K562 (cell line): Measurements from ENCODE around the gene AP5M1. TPM values are rescaled to one million over a fixed set of nuclear protein-coding genes. Genes with fewer than 3 reads are reported as not detected.

Experiments
- polyA plus RNA-seq, 8 experiments: library from polyadenylated mRNA; depleted of rRNA in 4 of 8; stranded (reverse) in 5 of 8; unstranded in 3 of 8; fragments of >200 nt; fragmentation: Nextera tagmentation in 2 of 8; fragmentation: Illumina TruSeq in 1 of 8; extraction: Ambion mirVana in 2 of 8; extraction: Trizol in 1 of 8; gene quantifications; 2 replicates each; pipeline versions ENCODE4 v1.2.1 to v1.2.3, GENCODE V29; 2011 to 2014; ENCODE audit warnings: inconsistent platforms in 1 of 8, missing spikeins in 1 of 8
- total RNA-seq, 7 experiments: library from RNA; depleted of rRNA in 6 of 7; stranded (reverse); fragments of >200 nt in 6 of 7; fragmentation: Illumina TruSeq in 2 of 7; extraction: Trizol in 2 of 7; gene quantifications; 2 replicates each; pipeline versions ENCODE4 v1.2.1 to v1.2.3, GENCODE V29; 2011 to 2021; ENCODE audit warnings: low replicate concordance in 1 of 7

AP5M1 gene
- total and polyA plus RNA-seq, 9 of the 15 experiments (the other 6 are each of a cell fraction or from before 2014, with no cell fraction given) = 16.1 to 51.7 (median 30.9) TPM

Other genes with a start within 250 kb of the AP5M1 start
- 20.1 and 24.1 TPM in 2 replicates for gene EXOC5, start 66 bp upstream of the AP5M1 start, total RNA-seq (2014; rRNA removed)
- gene EXOC5, start 66 bp upstream of the AP5M1 start, total RNA-seq (2014; rRNA removed; fragmentation: Illumina TruSeq; extraction: Trizol) = 50.3 and 59.2 TPM in 2 replicates
- 30.4 and 35.2 TPM in 2 replicates for gene EXOC5, start 66 bp upstream of the AP5M1 start, total RNA-seq (2015; rRNA removed; fragmentation: Illumina TruSeq; extraction: Trizol)
- 42.2 and 45.5 TPM in 2 replicates for gene EXOC5, start 66 bp upstream of the AP5M1 start, total RNA-seq (2021)
- 31.7 and 44.2 TPM in 2 replicates for gene EXOC5, start 66 bp upstream of the AP5M1 start, polyA plus RNA-seq (2011; rRNA removed)
- 27.3 and 32.0 TPM in 2 replicates for gene EXOC5, start 66 bp upstream of the AP5M1 start, polyA plus RNA-seq (2014; fragmentation: Illumina TruSeq; extraction: Trizol)
- gene EXOC5, start 66 bp upstream of the AP5M1 start, polyA plus RNA-seq (2014; fragmentation: Nextera tagmentation; extraction: Ambion mirVana) = 1 to 10 TPM; 5.7 to 7.7 TPM
- 19.9 TPM in 2 replicates for gene EXOC5, start 66 bp upstream of the AP5M1 start, polyA plus RNA-seq (2014; rRNA removed)
- gene NAA30, start 121.6 kb downstream of the AP5M1 start, total RNA-seq (2014; rRNA removed) = 4.2 and 4.4 TPM in 2 replicates
- 7.7 and 9.4 TPM in 2 replicates for gene NAA30, start 121.6 kb downstream of the AP5M1 start, total RNA-seq (2014; rRNA removed; fragmentation: Illumina TruSeq; extraction: Trizol)
- gene NAA30, start 121.6 kb downstream of the AP5M1 start, total RNA-seq (2015; rRNA removed; fragmentation: Illumina TruSeq; extraction: Trizol) = 7.1 and 8.0 TPM in 2 replicates
- gene NAA30, start 121.6 kb downstream of the AP5M1 start, total RNA-seq (2021) = 7.9 and 8.3 TPM in 2 replicates
- 7.7 and 9.3 TPM in 2 replicates for gene NAA30, start 121.6 kb downstream of the AP5M1 start, polyA plus RNA-seq (2011; rRNA removed)
- gene NAA30, start 121.6 kb downstream of the AP5M1 start, polyA plus RNA-seq (2014; fragmentation: Illumina TruSeq; extraction: Trizol) = 4.9 and 6.9 TPM in 2 replicates
- gene NAA30, start 121.6 kb downstream of the AP5M1 start, polyA plus RNA-seq (2014; fragmentation: Nextera tagmentation; extraction: Ambion mirVana) = 1 to 10 TPM; 2.2 to 4.0 TPM
- 2.2 and 2.7 TPM in 2 replicates for gene NAA30, start 121.6 kb downstream of the AP5M1 start, polyA plus RNA-seq (2014; rRNA removed)
- not detected in 2 replicates for gene CCDC198, start 224.9 kb downstream of the AP5M1 start, total RNA-seq (2014; rRNA removed)
- not detected in 2 replicates for gene CCDC198, start 224.9 kb downstream of the AP5M1 start, total RNA-seq (2014; rRNA removed; fragmentation: Illumina TruSeq; extraction: Trizol)
- gene CCDC198, start 224.9 kb downstream of the AP5M1 start, total RNA-seq (2015; rRNA removed; fragmentation: Illumina TruSeq; extraction: Trizol) = not detected in 2 replicates
- gene CCDC198, start 224.9 kb downstream of the AP5M1 start, total RNA-seq (2021) = not detected in 2 replicates
- gene CCDC198, start 224.9 kb downstream of the AP5M1 start, polyA plus RNA-seq (2011; rRNA removed) = not detected in 2 replicates
- gene CCDC198, start 224.9 kb downstream of the AP5M1 start, polyA plus RNA-seq (2014; fragmentation: Illumina TruSeq; extraction: Trizol) = not detected in 2 replicates
- gene CCDC198, start 224.9 kb downstream of the AP5M1 start, polyA plus RNA-seq (2014; fragmentation: Nextera tagmentation; extraction: Ambion mirVana) = not detected
- not detected in 2 replicates for gene CCDC198, start 224.9 kb downstream of the AP5M1 start, polyA plus RNA-seq (2014; rRNA removed)